HUES6 (cell line): ENCODE measurements around the gene SYNE2.

Experiments used
- H3K27ac ChIP-seq: 2 replicates; pipeline ENCODE4 v1.7.0; 2013; ENCODE audit warnings: low read depth, mild to moderate bottlenecking, low read length, inconsistent platforms
- H3K27me3 ChIP-seq: 2 replicates; pipeline ENCODE4 v1.6.1; 2013; ENCODE audit warnings: low read length; ENCODE audit not compliant: control insufficient read depth, insufficient read depth
- H3K36me3 ChIP-seq: 2 replicates; pipeline ENCODE4 v1.6.1; 2013; ENCODE audit warnings: low read length; ENCODE audit not compliant: control insufficient read depth, insufficient read depth
- H3K4me1 ChIP-seq: 2 replicates; pipeline ENCODE4 v1.6.1; 2013; ENCODE audit warnings: low read length; ENCODE audit not compliant: control insufficient read depth, insufficient read depth
- H3K4me3 ChIP-seq: 2 replicates; pipeline ENCODE4 v1.5.1; 2013; ENCODE audit warnings: low read depth, low read length
- H3K9ac ChIP-seq: one replicate; pipeline ENCODE4 v1.6.1; 2013; ENCODE audit warnings: mild to moderate bottlenecking, low read length
- H3K9me3 ChIP-seq: 2 replicates; pipeline ENCODE4 v1.6.1; 2013; ENCODE audit warnings: low read depth, low read length; ENCODE audit not compliant: control insufficient read depth, insufficient read depth

The SYNE2 gene

GRCh38 chr14:64119500-64119899 lies 266.7 kb downstream of the SYNE2 start:
- Histone ChIP-seq H3K4me3 (no peak overlapping the region), H3K9me3 (no peaks in the 10 kb centered on the region), H3K9ac (no peak overlapping the region), H3K4me1 (no peaks in the 10 kb centered on the region), H3K27me3 (no peaks in the 10 kb centered on the region), H3K36me3 (peaks cover 40% of the 10 kb centered on the region), H3K27ac (no peak overlapping the region)

- Histone ChIP-seq H3K9ac (no peak overlapping the region), H3K4me1 (no peaks in the 10 kb centered on the region), H3K27me3 (no peaks in the 10 kb centered on the region), H3K27ac (no peak overlapping the region), H3K36me3 (peaks cover 42% of the 10 kb centered on the region), H3K4me3 (no peak overlapping the region), H3K9me3 (no peaks in the 10 kb centered on the region)
These were observed 267.2 kb downstream of the SYNE2 start for GRCh38 chr14:64119980-64120379.

GRCh38 chr14:64123241-64123822 lies 270.5 kb downstream of the SYNE2 start:
- peaks cover 64% of the 10 kb centered on the region for H3K36me3 ChIP-seq
- no peaks in the 10 kb centered on the region for H3K27me3 ChIP-seq
- H3K4me3 ChIP-seq: no peak overlapping the region
- no peak overlapping the region for H3K9ac ChIP-seq
- H3K27ac ChIP-seq: no peak overlapping the region
- no peaks in the 10 kb centered on the region for H3K4me1 ChIP-seq
- no peaks in the 10 kb centered on the region for H3K9me3 ChIP-seq

- peaks cover 78% of the 10 kb centered on the region for H3K36me3 ChIP-seq
- H3K4me1 ChIP-seq: no peaks in the 10 kb centered on the region
- no peak overlapping the region for H3K9ac ChIP-seq
- H3K9me3 ChIP-seq: no peaks in the 10 kb centered on the region
- no peak overlapping the region for H3K4me3 ChIP-seq
- H3K27me3 ChIP-seq: no peaks in the 10 kb centered on the region
- H3K27ac ChIP-seq: no peak overlapping the region
These were observed 272.5 kb downstream of the SYNE2 start for GRCh38 chr14:64125270-64125669.

GRCh38 chr14:64126548-64126947 lies 273.7 kb downstream of the SYNE2 start:
- no peaks in the 10 kb centered on the region for H3K4me1 ChIP-seq
- H3K4me3 ChIP-seq: no peak overlapping the region
- H3K27me3 ChIP-seq: no peaks in the 10 kb centered on the region
- no peak overlapping the region for H3K9ac ChIP-seq
- no peak overlapping the region for H3K27ac ChIP-seq
- H3K9me3 ChIP-seq: no peaks in the 10 kb centered on the region
- peaks cover 83% of the 10 kb centered on the region for H3K36me3 ChIP-seq

GRCh38 chr14:64137657-64138290 lies 285.0 kb downstream of the SYNE2 start:
- H3K27ac ChIP-seq: no peak overlapping the region
- no peaks in the 10 kb centered on the region for H3K9me3 ChIP-seq
- H3K4me1 ChIP-seq: no peaks in the 10 kb centered on the region
- no peaks in the 10 kb centered on the region for H3K27me3 ChIP-seq
- no peak overlapping the region for H3K9ac ChIP-seq
- peaks cover 56% of the 10 kb centered on the region for H3K36me3 ChIP-seq
- no peak overlapping the region for H3K4me3 ChIP-seq

- H3K36me3 ChIP-seq: peaks cover 42% of the 10 kb centered on the region
- H3K4me1 ChIP-seq: no peaks in the 10 kb centered on the region
These were observed 294.5 kb downstream of the SYNE2 start for GRCh38 chr14:64147126-64147790.

GRCh38 chr14:64149921-64150320 lies 297.1 kb downstream of the SYNE2 start:
- H3K9ac ChIP-seq: no peak overlapping the region
- H3K4me1 ChIP-seq: no peaks in the 10 kb centered on the region
- no peak overlapping the region for H3K4me3 ChIP-seq
- H3K27me3 ChIP-seq: no peaks in the 10 kb centered on the region
- H3K9me3 ChIP-seq: no peaks in the 10 kb centered on the region
- H3K36me3 ChIP-seq: peaks cover 33% of the 10 kb centered on the region
- H3K27ac ChIP-seq: no peak overlapping the region

More at GRCh38 chr14:64147126-64147790, 294.5 kb downstream of the SYNE2 start:
- no peak overlapping the region for H3K27ac ChIP-seq
- H3K9ac ChIP-seq: no peak overlapping the region
- H3K4me3 ChIP-seq: no peak overlapping the region
- H3K9me3 ChIP-seq: no peaks in the 10 kb centered on the region
- no peaks in the 10 kb centered on the region for H3K27me3 ChIP-seq

- H3K4me1 ChIP-seq: no peaks in the 10 kb centered on the region
- H3K27ac ChIP-seq: no peak overlapping the region
- H3K9me3 ChIP-seq: no peaks in the 10 kb centered on the region
- no peak overlapping the region for H3K9ac ChIP-seq
- peaks cover 41% of the 10 kb centered on the region for H3K36me3 ChIP-seq
- H3K27me3 ChIP-seq: no peaks in the 10 kb centered on the region
- H3K4me3 ChIP-seq: no peak overlapping the region
These were observed 305.8 kb downstream of the SYNE2 start for GRCh38 chr14:64158608-64159007.

GRCh38 chr14:64159588-64159987 lies 306.8 kb downstream of the SYNE2 start:
- no peaks in the 10 kb centered on the region for H3K27me3 ChIP-seq
- H3K9ac ChIP-seq: no peak overlapping the region
- H3K27ac ChIP-seq: no peak overlapping the region
- H3K9me3 ChIP-seq: no peaks in the 10 kb centered on the region
- no peak overlapping the region for H3K4me3 ChIP-seq
- peaks cover 42% of the 10 kb centered on the region for H3K36me3 ChIP-seq
- H3K4me1 ChIP-seq: no peaks in the 10 kb centered on the region

- Histone ChIP-seq H3K36me3 (peaks cover 48% of the 10 kb centered on the region), H3K27me3 (no peaks in the 10 kb centered on the region), H3K9ac (no peak overlapping the region), H3K4me1 (no peaks in the 10 kb centered on the region), H3K4me3 (no peak overlapping the region), H3K9me3 (no peaks in the 10 kb centered on the region), H3K27ac (no peak overlapping the region)
These were observed 317.4 kb downstream of the SYNE2 start for GRCh38 chr14:64170181-64170580.
